ENCODE measurements around the gene CEP85L.
"Not testable (repeated sequence)": the region's sequence is repeated elsewhere in the genome, so short reads cannot be mapped to it uniquely, and the experiment has no call there.

The CEP85L gene

GRCh38 chr6:118488631-118489030 is 162.8 kb downstream of the CEP85L start:
- no peak for DNase-seq

GRCh38 chr6:118485601-118486550 is 165.5 kb downstream of the CEP85L start:
- peak; percentile 12 for DNase-seq

DNA sequence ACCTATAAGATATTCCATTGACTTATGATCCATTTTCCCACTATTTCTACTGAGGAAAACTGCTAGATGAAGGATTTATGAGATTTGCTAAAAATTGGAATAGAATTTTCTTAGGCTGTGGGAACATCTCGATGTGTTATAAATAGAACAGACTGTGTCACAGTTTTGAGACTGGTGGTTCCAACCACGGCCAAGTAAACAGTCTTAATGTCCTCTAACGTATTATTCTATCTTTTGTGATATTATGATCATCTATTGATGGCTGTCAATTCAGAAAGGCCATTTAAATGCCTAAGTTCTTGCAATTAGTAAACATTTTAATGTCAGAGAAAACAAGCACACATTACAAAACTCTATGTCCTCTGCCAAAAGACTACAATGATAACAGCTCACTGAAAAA is 174.8 kb downstream of the CEP85L start:
- DNase-seq, result no peak

DNA sequence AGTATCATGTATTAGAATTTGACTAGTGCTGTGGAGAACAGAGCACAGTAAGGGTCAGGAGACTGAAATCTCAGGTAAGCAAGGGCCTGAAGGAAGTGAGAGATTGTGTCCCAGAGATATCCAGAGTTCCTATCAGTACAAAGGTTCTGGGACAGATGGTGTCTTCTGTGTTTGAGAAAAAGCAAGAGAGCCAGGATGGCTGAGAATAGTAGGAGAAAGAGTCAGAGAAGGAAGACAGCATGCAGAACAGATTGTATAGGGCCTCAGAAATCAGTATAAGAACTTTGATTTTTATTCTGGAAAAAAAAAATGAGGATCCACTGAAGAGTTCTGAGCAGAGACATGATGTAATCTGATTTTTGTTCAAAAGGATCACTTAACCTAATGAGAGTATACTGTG is 178.1 kb downstream of the CEP85L start:
- no peak for DNase-seq

DNA sequence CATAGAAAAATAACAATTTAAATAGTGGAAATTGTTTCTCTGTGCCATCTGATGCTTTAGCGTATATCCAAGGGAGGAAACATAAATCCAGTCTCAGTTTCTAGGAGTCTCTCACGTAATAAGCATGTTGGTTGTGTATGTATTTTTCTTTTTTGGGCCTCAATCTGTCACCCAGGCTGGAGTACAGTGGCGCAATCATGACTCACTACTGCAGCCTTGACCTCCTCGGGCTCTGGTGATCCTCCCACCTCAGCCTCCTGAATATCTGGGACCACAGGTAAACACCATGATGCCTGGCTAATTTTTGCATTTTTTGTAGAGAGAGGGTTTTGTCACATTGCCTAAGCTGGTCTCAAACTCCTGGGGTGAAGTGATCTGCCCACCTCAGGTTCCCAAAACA is 181.9 kb downstream of the CEP85L start:
- no peak for DNase-seq

DNA sequence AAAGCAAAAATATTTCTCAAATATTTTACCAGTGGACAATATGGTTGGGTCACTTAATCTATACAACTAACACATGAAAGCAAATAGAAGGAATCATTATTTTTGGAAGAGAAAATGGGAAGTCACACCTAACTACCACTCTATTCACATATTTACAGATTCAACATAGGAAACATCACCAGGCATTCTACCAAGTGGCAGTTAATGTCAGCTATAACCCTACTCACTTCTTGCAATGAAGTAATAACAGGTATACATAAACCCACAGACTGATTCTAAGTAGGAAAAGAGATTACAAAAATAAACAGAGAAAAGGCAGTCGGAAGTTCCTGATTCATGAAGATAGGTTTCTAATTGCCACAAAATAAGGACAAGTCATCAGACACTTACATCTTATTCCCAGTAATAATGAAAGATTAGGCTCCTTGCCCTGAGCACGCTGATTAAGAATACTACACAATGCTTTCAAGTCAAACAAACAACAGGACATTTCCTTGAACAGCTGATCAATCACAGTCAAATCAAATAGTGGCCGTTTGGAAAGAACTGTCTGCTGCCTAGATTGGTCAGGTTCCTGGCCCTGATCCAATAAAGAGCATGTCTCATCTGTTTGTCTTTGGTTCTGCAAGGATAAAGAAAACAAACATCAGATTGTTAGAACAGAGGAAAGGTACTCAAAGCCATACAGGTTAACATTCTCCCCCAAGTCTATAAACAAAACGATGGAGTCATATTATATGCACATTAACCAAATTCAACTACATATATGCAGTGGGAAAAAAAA is 182.5 kb downstream of the CEP85L start:
- DNase-seq, result no peak

DNA sequence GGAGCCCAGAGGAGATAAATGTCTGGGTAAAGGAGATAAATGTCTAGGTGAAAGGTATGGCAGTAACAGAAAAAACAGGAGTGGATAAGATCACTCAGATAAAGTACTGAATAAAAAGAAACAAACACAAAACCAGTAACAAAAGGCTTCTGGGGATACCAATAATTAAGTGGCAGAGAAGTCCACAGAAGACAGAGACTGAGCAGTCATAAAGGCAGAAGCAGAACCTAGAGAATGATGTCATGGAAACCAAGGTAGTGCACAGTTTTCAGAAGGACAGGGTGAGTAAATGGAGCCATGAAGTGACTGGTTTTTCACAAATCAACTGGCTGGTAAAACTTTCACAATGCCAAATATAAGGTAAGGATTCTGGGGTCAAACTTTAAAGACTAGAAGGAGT is 184.2 kb downstream of the CEP85L start:
- no peak for DNase-seq

GRCh38 chr6:118464620-118465019 is 186.8 kb downstream of the CEP85L start:
- no peak for DNase-seq

DNA sequence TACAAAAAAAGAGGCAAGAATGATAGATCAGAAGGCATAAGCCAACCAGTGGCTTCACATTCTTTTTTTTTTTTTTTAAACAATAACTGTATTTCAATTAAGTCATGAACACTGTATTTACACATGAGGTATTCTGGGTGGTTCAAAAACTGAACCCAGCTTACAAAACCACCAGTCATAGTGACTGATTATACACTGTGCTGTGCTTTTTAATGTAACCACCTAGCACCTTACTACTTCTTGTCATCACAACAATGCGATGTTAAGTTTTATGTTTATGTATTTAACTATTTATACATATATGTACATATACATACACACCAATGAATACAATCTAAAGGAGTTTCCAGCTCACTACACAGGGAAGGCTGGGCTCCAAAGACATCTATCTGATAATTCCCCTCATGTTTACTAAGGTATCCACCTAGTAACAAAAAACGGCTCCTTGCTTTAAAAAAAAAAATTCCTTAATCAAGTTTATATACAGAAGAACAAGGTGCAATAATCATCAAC is 190.4 kb downstream of the CEP85L start:
- no peak for DNase-seq

- no peak for DNase-seq
These were observed 194.4 kb downstream of the CEP85L start for GRCh38 chr6:118456982-118457381.

DNA sequence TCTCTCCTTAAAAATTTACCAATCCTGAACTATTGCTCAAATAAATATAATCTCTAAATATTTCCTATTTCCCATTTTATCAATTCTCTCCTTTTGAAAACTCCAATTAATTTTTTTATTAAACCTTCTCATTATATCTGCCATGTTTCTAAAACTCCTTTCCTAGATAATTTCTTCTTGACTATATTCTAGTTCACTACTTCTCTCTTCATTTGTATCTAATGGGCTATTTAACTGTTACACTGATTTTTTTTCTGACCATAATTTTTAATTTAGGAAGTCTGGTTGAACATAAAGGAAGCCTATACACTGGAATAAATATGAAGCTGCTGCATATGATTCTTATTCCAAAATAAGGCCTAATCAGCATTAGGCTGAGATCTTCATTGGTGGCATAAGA is 199.6 kb downstream of the CEP85L start:
- DNase-seq, result no peak

GRCh38 chr6:118444796-118445195 is 206.6 kb downstream of the CEP85L start:
- no peak for DNase-seq

DNA sequence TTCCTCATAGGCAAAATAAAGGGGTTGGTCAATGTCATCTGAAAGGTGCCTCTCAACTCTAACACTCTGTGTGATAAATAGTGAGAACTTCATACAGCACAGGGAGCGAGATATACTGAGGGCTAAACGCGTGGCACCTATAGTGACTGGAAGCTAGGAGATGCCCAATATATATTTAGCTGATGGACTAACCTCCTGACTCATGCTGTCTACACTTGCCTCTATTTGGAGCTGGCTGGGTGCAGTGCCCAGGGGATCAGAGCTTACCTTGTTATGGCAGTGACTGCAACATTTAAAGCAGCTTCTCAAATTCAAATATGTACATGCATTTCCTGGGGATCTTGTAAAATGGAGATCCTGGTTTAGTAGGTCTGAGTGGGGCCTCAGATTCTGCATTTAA is 214.9 kb downstream of the CEP85L start:
- no peak for DNase-seq

GRCh38 chr6:118434147-118434546 is 217.2 kb downstream of the CEP85L start:
- DNase-seq, result not testable (repeated sequence)

DNA sequence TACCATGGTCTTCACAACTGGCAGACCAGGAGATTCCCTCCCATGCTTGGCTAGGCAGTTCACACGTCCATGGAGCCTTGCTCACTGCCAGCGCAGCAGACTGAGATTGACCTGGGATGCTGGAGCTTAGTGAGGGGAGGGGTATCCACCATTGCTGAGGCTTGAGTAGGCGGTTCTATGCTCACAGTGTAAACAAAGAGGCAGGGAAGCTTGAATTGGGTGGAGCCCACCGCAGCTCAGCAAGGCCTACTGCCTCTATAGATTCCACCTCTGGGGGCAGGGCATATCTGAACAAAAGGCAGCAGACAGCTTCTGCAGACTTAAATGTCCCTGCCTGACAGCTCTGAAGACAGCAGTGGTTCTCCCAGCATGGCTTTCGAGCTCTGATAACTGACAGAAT is 230.1 kb downstream of the CEP85L start:
- not testable (repeated sequence) for DNase-seq

DNA sequence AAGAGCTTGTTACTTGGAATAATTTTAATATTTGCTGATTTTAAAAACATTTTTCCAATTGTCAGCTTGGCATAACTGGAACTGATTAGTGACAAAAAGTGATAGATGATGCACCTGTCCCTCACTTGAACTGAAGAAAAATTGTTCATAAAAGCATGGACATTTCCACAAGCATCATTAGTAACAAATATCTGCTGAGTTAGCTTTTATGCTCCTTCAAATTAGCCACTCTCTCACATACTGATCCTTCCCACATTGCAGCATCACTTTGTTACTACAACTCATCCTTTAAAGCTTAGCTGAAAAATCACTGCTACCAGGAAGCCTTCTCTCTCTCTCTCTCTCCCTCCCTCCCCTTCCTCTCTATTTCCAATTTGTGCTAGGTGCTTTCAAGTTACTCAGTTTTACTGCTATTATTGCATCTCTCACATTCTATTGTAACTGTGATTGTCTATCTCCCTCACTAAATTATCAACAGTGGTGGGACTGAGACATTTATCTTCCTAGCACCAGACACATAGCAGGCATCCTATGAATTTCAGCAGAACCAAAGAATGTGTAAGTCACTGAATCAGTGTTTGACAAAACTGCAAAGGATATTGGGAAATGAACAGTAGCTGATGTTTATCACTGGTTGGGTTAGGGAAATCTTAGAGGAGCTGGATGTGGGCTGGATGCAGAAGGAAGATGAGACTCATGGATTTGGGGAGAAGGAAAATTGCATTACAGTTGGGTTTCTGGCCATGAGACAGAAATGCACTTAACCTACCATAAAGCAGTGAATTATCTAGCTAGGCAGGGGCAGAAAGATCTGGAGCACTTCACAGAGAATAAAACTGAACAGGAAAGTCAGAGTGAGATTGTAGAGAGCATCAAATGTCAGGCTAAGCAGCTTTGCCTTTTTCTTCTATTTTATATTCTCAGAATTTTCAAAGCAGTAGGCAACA is 231.7 kb downstream of the CEP85L start:
- DNase-seq, result no peak

Data from suppressor macrophage treated with lipopolysaccharide for 4 hours (primary cell).